Neuronal stem cell (in vitro differentiated cells): ENCODE measurements around the gene KCTD13.

Experiments used
- DNase-seq: peaks from one replicate; pipeline ENCODE4 v3.0.0-alpha.2; 2013; ENCODE audit warnings: low spot score
- H2AFZ ChIP-seq: one replicate; pipeline ENCODE4 v1.6.1; 2013; ENCODE audit warnings: mild to moderate bottlenecking, low read length, inconsistent platforms
- H2AK5ac ChIP-seq: 2 replicates; pipeline ENCODE4 v1.6.1; 2013; ENCODE audit warnings: low read depth, mild to moderate bottlenecking, inconsistent platforms, low read length, moderate library complexity, mixed read lengths
- H2BK120ac ChIP-seq: 2 replicates; pipeline ENCODE4 v1.6.1; 2013; ENCODE audit warnings: low read depth, mild to moderate bottlenecking, inconsistent platforms, low read length, moderate library complexity, mixed read lengths
- H2BK12ac ChIP-seq: one replicate; pipeline ENCODE4 v1.6.1; 2013; ENCODE audit warnings: low read length, inconsistent platforms
- H2BK15ac ChIP-seq: 2 replicates; pipeline ENCODE4 v1.6.1; 2013; ENCODE audit warnings: mild to moderate bottlenecking, low read length, inconsistent platforms, mixed read lengths
- H2BK5ac ChIP-seq: one replicate; pipeline ENCODE4 v1.6.1; 2013; ENCODE audit warnings: inconsistent platforms, mild to moderate bottlenecking, low read length, moderate library complexity
- H3K14ac ChIP-seq: one replicate; pipeline ENCODE4 v1.6.1; 2013; ENCODE audit warnings: low read length, inconsistent platforms
- H3K18ac ChIP-seq: 2 replicates; pipeline ENCODE4 v1.6.1; 2013; ENCODE audit warnings: low read length, inconsistent platforms
- H3K23ac ChIP-seq: 2 replicates; pipeline ENCODE4 v1.6.1; 2013; ENCODE audit warnings: low read depth, mild to moderate bottlenecking, mixed read lengths, low read length, inconsistent platforms; ENCODE audit not compliant: poor library complexity
- H3K27ac ChIP-seq: replicated peaks from 3 replicates; pipeline ENCODE4 v1.5.1; 2013; ENCODE audit warnings: low read length, inconsistent platforms
- H3K27me3 ChIP-seq, 3 experiments: 2 replicates each; pipeline ENCODE4 v1.6.1; 2013; ENCODE audit warnings: low read length in 3 of 3, mild to moderate bottlenecking in 2 of 3, inconsistent platforms in 1 of 3, low read depth in 1 of 3, mixed read lengths in 1 of 3, moderate library complexity in 1 of 3; ENCODE audit not compliant: control insufficient read depth in 3 of 3, insufficient read depth in 3 of 3
- H3K36me3 ChIP-seq, 2 donors: replicated peaks in 1 of 2; 2 replicates each; pipeline ENCODE4 v1.6.1; 2013; ENCODE audit warnings: low read length in 2 of 2; ENCODE audit not compliant: control insufficient read depth in 2 of 2, insufficient read depth in 2 of 2
- H3K4ac ChIP-seq: 2 replicates; pipeline ENCODE4 v1.6.1; 2013; ENCODE audit warnings: inconsistent platforms, mild to moderate bottlenecking, low read length, moderate library complexity
- H3K4me1 ChIP-seq, 2 donors: 1 replicate in 1 of 2; 2 replicates in 1 of 2; pipeline ENCODE4 v1.6.1; 2013; ENCODE audit warnings: low read length in 2 of 2, low read depth in 1 of 2; ENCODE audit not compliant: control insufficient read depth in 2 of 2, insufficient read depth in 1 of 2
- H3K4me2 ChIP-seq: one replicate; pipeline ENCODE4 v1.6.1; 2013; ENCODE audit warnings: mild to moderate bottlenecking, low read length, inconsistent platforms; ENCODE audit not compliant: insufficient read depth, poor library complexity, severe bottlenecking
- H3K4me3 ChIP-seq, 2 donors: 2 replicates each; pipeline ENCODE4 v1.5.1; 2013; ENCODE audit warnings: low read length in 2 of 2, mild to moderate bottlenecking in 2 of 2, inconsistent platforms in 1 of 2, moderate library complexity in 1 of 2
- H3K79me1 ChIP-seq: one replicate; pipeline ENCODE4 v1.6.1; 2013; ENCODE audit warnings: low read depth, mild to moderate bottlenecking, inconsistent platforms, low read length, moderate library complexity
- H3K9ac ChIP-seq: one replicate; pipeline ENCODE4 v1.6.1; 2013; ENCODE audit warnings: mild to moderate bottlenecking, low read depth, low read length, inconsistent platforms; ENCODE audit not compliant: poor library complexity
- H3K9me3 ChIP-seq, 2 donors: replicated peaks in 1 of 2; 2 replicates each; pipeline versions ENCODE3 to v1.6.1; 2013; ENCODE audit warnings: low read length in 2 of 2, mild to moderate bottlenecking in 2 of 2, inconsistent platforms in 1 of 2, low read depth in 1 of 2, mixed read lengths in 1 of 2, moderate library complexity in 1 of 2; ENCODE audit not compliant: control insufficient read depth in 2 of 2, insufficient read depth in 1 of 2
- H4K8ac ChIP-seq: one replicate; pipeline ENCODE4 v1.6.1; 2013; ENCODE audit warnings: low read depth, mild to moderate bottlenecking, inconsistent platforms, low read length, moderate library complexity
- H4K91ac ChIP-seq: one replicate; pipeline ENCODE4 v1.6.1; 2013; ENCODE audit warnings: low read length, low read depth, mild to moderate bottlenecking, inconsistent platforms; ENCODE audit not compliant: poor library complexity
- WGBS, 2 donors: extraction: QIAGEN DNeasy Blood & Tissue Kit; methylation state at CpG; one replicate each; pipeline ENCODE4 v1.1.7; 2013; ENCODE audit warnings: missing lambda C conversion rate in 2 of 2, mixed read lengths in 1 of 2; ENCODE audit not compliant: insufficient read length in 2 of 2, insufficient replicate concordance in 1 of 2; ENCODE audit errors: extremely low coverage in 2 of 2; 5-methylcytosine and 5-hydroxymethylcytosine counted together

Gene KCTD13

GRCh38 chr16:29878172-29878571 is 47.9 kb downstream of the KCTD13 start:
- Histone ChIP-seq H3K4me2 (no peak overlapping the region), H4K91ac (no peak overlapping the region), H3K18ac (no peak overlapping the region), H2BK12ac (no peak overlapping the region), H2BK15ac (peak overlapping the region; percentile 23), H3K27ac (no peak overlapping the region), H3K79me1 (no peaks in the 10 kb centered on the region), H3K27me3 (peaks cover 6 to 20% (median 8%) of the 10 kb centered on the region in 3 experiments), H2BK120ac (no peak overlapping the region), H3K4ac (no peak overlapping the region), H2AK5ac (no peak overlapping the region), H4K8ac (peak overlapping the region; percentile 92), H2AFZ (no peak overlapping the region), H3K36me3 (peaks cover 0 to 3% of the 10 kb centered on the region in 2 donors), H3K4me1 (peaks cover 0 to 2% of the 10 kb centered on the region in 2 donors), H3K9me3 (peaks cover 0 to 3% of the 10 kb centered on the region in 2 donors), H3K23ac (no peak overlapping the region), H3K9ac (no peak overlapping the region), H2BK5ac (no peak overlapping the region), H3K4me3 (no peak overlapping the region), H3K14ac (no peak overlapping the region)
- WGBS, 2 donors = no CpG with 5 or more reads among the region's 14 CpGs
- no peak for DNase-seq

GRCh38 chr16:29877266-29877961 is 48.6 kb downstream of the KCTD13 start:
- Histone ChIP-seq H2BK5ac (no peak overlapping the region), H3K36me3 (peaks cover 0 to 3% of the 10 kb centered on the region in 2 donors), H3K18ac (peak overlapping the region; percentile 95), H3K4me1 (peaks cover 0 to 2% of the 10 kb centered on the region in 2 donors), H3K79me1 (no peaks in the 10 kb centered on the region), H2BK12ac (no peak overlapping the region), H4K8ac (no peak overlapping the region), H3K23ac (no peak overlapping the region), H3K4me2 (peak overlapping the region; percentile 66), H4K91ac (no peak overlapping the region), H3K4ac (no peak overlapping the region), H2AFZ (peak overlapping the region; percentile 45), H3K14ac (peak overlapping the region; percentile 4), H3K9ac (peak overlapping the region; percentile 60), H3K4me3 (peak overlapping the region in 1 of 2 donors; percentile 64), H3K27me3 (peaks cover 6 to 20% (median 8%) of the 10 kb centered on the region in 3 experiments), H2AK5ac (peak overlapping the region; percentile 92), H3K27ac (no peak overlapping the region), H2BK15ac (peak overlapping the region; percentile 43), H2BK120ac (peak overlapping the region; percentile 41), H3K9me3 (peaks cover 0 to 3% of the 10 kb centered on the region in 2 donors)
- peak; percentile 85 for DNase-seq
- WGBS, 2 donors = no CpG with 5 or more reads among the region's 28 CpGs

- peak overlapping the region in 1 of 2 donors; percentile 72 for H3K4me3 ChIP-seq
- H3K9ac ChIP-seq = peak overlapping the region; percentile 60
- WGBS, 2 donors = no CpG with 5 or more reads among the region's 45 CpGs
- peak overlapping the region; percentile 66 for H3K4me2 ChIP-seq
- peak overlapping the region; percentile 98 for H3K14ac ChIP-seq
- peak overlapping the region; percentile 58 for H2BK12ac ChIP-seq
- peaks cover 6 to 20% (median 8%) of the 10 kb centered on the region in 3 experiments for H3K27me3 ChIP-seq
- H3K18ac ChIP-seq = peak overlapping the region; percentile 95
- DNase-seq = no peak
- peak overlapping the region; percentile 41 for H2BK120ac ChIP-seq
- no peak overlapping the region for H3K27ac ChIP-seq
- H3K36me3 ChIP-seq = peaks cover 0 to 4% of the 10 kb centered on the region in 2 donors
- H4K8ac ChIP-seq = peak overlapping the region; percentile 82
- peaks cover 0 to 2% of the 10 kb centered on the region in 2 donors for H3K4me1 ChIP-seq
- peak overlapping the region; percentile 92 for H2AK5ac ChIP-seq
- peak overlapping the region; percentile 45 for H2AFZ ChIP-seq
- H3K79me1 ChIP-seq = no peaks in the 10 kb centered on the region
- no peak overlapping the region for H4K91ac ChIP-seq
- H2BK5ac ChIP-seq = no peak overlapping the region
- H3K9me3 ChIP-seq = peaks cover 0 to 3% of the 10 kb centered on the region in 2 donors
- H3K23ac ChIP-seq = peak overlapping the region; percentile 93
- no peak overlapping the region for H3K4ac ChIP-seq
- H2BK15ac ChIP-seq = peak overlapping the region; percentile 43
These were observed 49.3 kb downstream of the KCTD13 start for GRCh38 chr16:29876594-29877249.

GRCh38 chr16:29876217-29876593 is 49.8 kb downstream of the KCTD13 start:
- Histone ChIP-seq H3K9me3 (peaks cover 0 to 3% of the 10 kb centered on the region in 2 donors), H3K4me3 (peak overlapping the region in 1 of 2 donors; percentile 69), H3K9ac (no peak overlapping the region), H3K27ac (no peak overlapping the region), H4K91ac (no peak overlapping the region), H3K36me3 (peaks cover 0 to 4% of the 10 kb centered on the region in 2 donors), H3K79me1 (no peaks in the 10 kb centered on the region), H2AK5ac (no peak overlapping the region), H2BK15ac (no peak overlapping the region), H3K4ac (no peak overlapping the region), H3K18ac (peak overlapping the region; percentile 45), H3K23ac (no peak overlapping the region), H2BK12ac (no peak overlapping the region), H2AFZ (no peak overlapping the region), H3K27me3 (peaks cover 6 to 20% (median 8%) of the 10 kb centered on the region in 3 experiments), H4K8ac (no peak overlapping the region), H2BK120ac (no peak overlapping the region), H3K4me2 (peak overlapping the region; percentile 66), H3K14ac (no peak overlapping the region), H2BK5ac (no peak overlapping the region), H3K4me1 (peaks cover 0 to 2% of the 10 kb centered on the region in 2 donors)
- no CpG with 5 or more reads among the region's 18 CpGs for WGBS, 2 donors
- no peak for DNase-seq
